ENCODE data around the gene FSIP1.

- TF ChIP-seq CTCF (IDR thresholded peaks at IDR 0.05): no peak
- TF ChIP-seq POLR2A (IDR thresholded peaks at IDR 0.05): no peak
Measured at GRCh38 chr15:39657181-39657580, 125.5 kb downstream of the FSIP1 start.

Data from body of pancreas (tissue), 4 donors.